ENCODE measurements around the gene KISS1.

GRCh38 chr1:204222764-204223055, 26.4 kb upstream of the KISS1 start:
- TF ChIP-seq CTCF (IDR thresholded peaks at IDR 0.05): no peak
- TF ChIP-seq POLR2AphosphoS5 (IDR thresholded peaks at IDR 0.05; ENCODE audit: low read depth, low read length): no peak
- TF ChIP-seq REST (IDR thresholded peaks at IDR 0.05; ENCODE audit: insufficient read depth in 1 of 2, low read depth in 2 of 2, low read length in 1 of 2): no peak
- TF ChIP-seq SIN3A (IDR thresholded peaks at IDR 0.05; ENCODE audit: borderline replicate concordance, insufficient read depth, low read depth, low read length): no peak

Measured in Panc1 (cell line).